RCC 7860 (cell line): ENCODE results near the gene AGPS.

Experiments
- DNase-seq: peaks from one replicate; pipeline ENCODE4 v3.0.0-alpha.2; 2015; ENCODE audit warnings: low spot score
- FAIRE-seq: peaks from 2 replicates; lab custom pipeline; 2012; peaks lifted over from hg19 to GRCh38; lab: Jason Lieb, UNC

The AGPS gene

DNA sequence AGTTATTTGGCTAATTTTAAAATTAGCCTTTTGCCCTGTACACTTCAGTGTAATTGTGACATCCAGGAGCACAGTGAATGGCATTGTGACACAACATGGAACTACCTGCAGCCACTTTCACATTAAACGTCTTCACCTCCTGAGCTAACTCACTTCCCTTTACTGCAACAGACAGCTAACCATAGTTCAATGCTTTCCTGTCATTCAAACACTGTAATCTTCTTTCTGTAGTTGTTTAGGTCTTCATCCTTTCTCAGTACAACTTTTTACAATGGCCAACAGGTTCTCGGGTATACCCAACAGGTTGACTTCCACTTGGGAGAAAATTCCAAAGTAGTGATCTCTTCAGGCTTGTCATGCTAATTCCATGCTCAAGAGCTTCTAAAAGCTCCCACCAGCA is 8.6 kb upstream of the AGPS start:
- DNase-seq (no peak), FAIRE-seq (no peak)

GRCh38 chr2:177385151-177385550 is 7.4 kb upstream of the AGPS start:
- no peak for FAIRE-seq
- DNase-seq = no peak

DNA sequence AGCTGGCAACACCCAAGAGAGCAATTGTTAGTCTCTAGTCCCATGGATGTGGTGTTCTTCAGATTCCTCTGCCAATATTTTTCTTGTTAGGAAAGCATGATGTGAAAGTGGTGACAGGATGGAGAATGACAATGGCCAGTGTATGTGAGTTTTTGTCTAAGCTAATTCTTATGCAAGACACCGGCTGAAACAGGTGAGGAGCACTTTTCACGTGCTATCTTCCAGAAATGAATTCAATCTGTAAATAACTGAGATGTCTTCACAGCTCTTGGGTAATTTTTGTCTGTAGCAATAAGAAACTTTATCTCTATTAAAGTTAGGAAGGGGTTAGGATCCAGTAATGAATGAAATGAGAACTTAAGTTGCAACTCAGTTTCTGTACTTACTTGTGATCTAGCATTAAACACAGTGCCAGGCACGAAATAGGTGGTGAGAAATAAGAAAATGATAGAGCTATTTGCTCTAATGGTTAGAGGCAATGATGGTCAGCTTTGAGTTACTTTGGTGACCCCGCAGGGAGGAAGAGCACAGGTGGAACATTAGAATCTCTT is 676 bp upstream of the AGPS start:
- DNase-seq = no peak
- FAIRE-seq = no peak

- DNase-seq (no peak), FAIRE-seq (no peak)
Observed at GRCh38 chr2:177393203-177393755, 706 bp downstream of the AGPS start.

DNA sequence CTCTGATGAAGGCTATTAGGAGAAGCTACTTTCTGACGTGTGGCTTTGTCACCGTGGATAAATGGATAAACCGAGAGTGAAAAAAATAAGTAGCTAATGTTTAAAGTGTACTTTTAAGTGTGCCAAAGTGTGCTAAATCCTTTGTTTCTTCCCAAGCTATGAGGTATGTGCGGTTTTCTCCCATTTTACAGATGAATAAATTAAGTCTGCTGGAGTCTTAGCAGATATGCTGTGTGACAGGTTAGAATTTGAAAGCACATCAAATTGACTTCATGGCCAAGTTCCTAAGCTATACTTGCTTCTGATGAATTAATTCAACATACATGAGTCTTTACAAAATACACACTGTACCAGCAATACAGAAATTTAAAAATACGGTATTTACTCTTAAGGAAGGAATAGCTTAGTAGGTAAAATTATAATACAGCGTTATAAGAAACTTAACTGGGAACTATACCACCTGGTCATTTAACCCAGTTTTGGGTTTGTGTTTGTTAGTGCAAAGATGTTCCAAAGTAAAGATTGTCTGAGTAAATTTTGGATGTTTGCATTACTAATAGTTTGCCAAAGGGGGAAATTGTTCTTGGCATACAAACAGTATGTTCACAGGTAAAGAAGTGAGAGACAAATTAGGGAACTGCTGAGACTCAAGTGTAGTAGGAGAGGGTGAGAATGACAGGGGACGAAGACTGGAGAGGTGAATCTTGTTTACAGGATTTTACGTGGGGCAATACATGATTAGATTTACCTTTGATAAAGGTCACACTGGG is 1.4 kb downstream of the AGPS start:
- FAIRE-seq = no peak
- DNase-seq = no peak

- no peak for DNase-seq
- no peak for FAIRE-seq
Observed at GRCh38 chr2:177394594-177394973, 2.0 kb downstream of the AGPS start.

- FAIRE-seq (no peak), DNase-seq (no peak)
Observed at GRCh38 chr2:177395351-177396065, 2.9 kb downstream of the AGPS start.

DNA sequence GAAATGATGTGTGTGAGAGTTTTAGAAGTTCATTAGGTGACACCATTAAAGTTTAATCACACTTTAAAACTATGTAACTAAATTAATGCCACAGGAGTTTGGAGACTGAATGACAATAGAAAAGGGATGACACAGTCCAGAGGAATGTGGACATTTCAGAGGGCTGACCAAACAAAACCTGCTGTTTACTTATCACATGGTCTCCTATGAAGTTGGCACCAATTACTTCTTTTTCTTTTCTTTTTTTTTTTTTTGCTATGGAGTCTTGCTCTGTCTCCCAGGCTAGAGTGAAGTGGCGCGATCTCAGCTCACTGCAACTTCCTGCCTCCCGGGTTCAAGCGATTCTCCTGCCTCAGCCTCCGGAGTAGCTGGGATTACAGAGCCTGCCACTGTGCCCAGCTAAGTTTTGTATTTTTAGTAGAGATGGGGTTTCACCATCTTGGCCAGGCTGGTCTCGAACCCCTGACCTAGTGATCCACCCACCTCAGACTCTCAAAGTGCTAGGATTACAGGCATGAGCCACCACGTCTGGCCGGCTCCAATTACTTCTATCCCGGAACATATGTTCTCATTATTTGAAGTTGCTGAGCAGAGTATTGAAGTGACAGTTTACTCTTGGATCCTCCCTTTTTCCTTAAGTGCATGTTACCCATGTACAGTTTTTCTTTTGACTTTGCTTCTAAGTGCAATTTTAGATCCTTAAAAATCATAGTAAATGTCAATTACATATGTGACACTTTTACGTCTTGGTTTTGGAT is 4.3 kb downstream of the AGPS start:
- DNase-seq = peak; percentile 79
- peak; percentile 90 for FAIRE-seq

DNA sequence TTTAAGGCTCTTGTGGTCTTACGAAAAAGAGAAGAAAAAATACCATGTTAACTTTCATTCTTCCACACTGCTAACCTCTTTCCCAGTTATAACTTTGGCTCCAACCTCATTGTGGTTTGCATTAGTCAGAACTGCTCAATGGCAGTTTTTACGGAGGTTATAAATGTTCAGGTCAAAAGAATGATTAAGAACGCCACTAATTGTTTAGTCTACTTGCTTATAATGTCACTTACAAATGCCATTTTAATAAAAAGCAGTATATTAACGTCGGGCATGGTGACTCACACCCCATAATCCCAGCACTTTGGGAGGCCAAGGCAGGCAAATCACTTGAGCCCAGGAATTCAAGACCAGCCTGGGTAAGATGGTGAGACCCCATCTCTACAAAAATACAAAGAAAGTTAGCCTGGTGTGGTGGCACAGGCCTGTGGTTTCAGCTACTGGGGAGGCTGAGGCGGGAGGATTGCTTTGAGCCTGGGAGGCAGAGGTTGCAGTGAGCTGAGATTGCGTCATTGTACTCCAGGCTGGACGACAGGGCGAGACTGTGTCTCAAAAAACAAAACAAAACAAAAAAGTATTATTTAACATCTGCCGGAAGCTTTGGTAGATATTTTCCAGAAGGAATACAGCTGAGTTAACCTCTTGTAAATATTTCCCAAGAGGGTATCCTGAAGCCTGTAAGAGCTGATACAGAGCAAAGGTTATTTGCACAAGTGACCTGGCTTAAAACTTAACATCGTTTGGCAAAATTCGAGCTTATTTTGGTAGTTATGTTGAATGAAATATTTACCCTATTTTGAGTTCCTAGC is 5.1 kb downstream of the AGPS start:
- DNase-seq (peak; percentile 87), FAIRE-seq (peak; percentile 96)

DNA sequence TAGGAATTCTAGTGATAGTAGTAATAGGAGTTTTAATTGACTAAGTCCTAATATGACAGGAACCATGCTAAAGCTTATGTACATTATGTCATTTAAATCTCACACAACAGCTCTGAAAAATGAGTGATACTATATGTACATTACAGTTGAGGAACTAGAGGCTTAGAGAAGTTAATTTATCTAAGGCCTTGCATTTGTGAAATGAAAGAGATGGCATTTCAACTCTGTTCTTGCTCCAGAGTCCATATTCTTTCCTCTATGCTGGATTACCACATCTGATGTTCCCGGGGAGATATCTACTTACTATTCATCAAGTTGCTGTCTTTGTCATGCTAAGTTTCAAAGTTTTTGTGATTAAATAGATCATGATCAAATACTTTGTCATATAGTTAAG is 5.7 kb downstream of the AGPS start:
- FAIRE-seq = no peak
- DNase-seq = no peak

GRCh38 chr2:177398791-177399190 is 6.2 kb downstream of the AGPS start:
- FAIRE-seq = no peak
- no peak for DNase-seq

DNA sequence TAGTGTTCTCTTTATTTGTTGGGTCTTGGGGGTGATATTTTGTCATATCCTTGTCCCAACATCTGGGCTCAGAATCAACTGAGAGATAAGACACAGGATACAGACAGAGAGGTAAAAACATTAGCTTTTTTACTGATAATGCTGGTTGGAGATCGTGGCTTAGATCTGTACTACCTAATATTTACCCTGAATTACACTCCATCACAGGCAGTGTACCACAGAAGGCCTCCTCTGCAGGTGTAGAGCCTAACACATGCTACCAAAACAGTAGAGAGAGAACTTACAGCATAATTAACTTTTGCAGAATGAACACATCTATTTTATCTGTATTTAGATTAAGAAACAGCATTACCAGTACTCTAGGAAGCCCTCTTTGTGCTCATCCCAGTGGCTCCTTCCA is 6.8 kb downstream of the AGPS start:
- no peak for DNase-seq
- FAIRE-seq = no peak

DNA sequence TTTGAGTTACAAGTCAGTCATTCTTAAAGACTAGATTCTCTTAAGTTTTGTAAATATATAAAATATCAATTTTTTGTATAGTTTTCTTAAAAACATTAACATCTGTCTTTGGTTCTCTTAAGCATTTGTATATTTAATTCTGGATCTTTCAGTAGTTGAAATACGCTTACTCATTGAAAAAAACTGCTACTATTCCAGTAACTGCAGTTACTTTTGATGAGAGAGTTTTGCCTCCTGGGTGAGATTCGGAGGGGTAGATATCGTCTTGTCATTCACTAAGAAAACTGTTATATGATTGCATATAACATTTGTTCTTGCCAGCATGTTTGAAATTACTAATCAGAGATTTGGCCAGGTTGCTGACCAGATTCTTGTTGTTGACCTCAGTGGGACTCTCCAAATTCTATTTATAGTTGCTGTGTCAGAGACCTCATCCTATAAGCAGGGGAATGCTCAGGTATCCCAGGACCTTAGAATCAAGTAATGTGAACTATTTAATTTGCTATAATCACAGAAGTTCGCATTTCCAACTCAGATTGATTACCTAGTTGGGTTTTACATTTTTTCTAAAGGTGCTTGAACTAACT is 7.9 kb downstream of the AGPS start:
- FAIRE-seq = peak; percentile 20
- DNase-seq = peak; percentile 19

- no peak for DNase-seq
- no peak for FAIRE-seq
Observed at GRCh38 chr2:177402096-177402495, 9.5 kb downstream of the AGPS start.

GRCh38 chr2:177403838-177404237 is 11.3 kb downstream of the AGPS start:
- no peak for FAIRE-seq

DNA sequence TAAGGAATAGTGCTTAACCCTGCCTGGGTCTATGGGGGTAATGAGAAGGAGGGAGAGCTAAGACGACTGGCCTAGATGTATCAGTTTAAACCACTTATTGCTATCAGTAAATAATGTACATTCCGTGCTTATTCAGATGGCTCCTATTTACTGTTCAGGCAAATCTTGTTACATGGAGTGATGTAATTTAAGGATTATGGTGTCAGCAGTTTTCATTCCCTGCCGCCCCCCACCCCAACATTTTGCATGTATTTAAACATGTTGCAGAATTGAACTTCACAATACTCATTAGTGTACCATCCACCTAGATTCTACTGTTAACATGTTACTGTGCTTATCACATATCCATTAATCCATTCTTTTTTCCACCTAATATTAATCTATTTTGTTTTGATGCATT is 11.7 kb downstream of the AGPS start:
- DNase-seq = no peak
- FAIRE-seq = no peak

More at GRCh38 chr2:177403838-177404237, 11.3 kb downstream of the AGPS start:
- no peak for DNase-seq

DNA sequence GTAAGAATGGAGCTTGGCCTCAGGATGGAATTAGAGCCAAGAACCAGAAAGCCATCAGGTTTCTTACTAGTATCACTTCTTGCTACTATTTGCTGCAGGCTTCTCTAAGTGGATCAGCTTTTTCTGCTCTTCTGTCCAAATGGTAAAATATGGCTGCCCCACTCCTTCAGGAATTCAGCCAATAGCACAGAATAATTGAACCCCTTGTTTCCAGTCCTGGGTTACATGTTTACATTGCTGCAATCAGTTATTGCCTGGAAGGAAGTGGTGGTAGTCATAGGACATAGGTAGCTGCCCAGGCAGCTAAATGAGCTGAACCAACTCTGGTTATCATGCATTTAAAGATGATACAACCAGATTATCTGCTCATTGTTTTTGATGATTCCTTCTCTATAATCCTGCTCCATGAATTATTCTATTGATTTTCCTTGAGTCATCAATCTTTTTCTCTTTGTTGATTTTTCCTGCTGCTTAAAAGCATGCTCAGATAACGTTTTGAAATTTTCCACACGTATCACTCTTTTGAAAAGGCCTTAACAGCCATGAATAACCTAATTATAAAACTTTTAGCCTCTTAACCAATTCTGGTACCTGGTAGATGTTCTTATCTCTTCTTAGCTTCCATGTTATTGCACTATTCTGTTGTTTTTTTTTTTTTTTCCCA is 12.6 kb downstream of the AGPS start:
- no peak for FAIRE-seq
- no peak for DNase-seq

GRCh38 chr2:177406182-177406581 is 13.6 kb downstream of the AGPS start:
- no peak for FAIRE-seq
- DNase-seq = no peak

DNA sequence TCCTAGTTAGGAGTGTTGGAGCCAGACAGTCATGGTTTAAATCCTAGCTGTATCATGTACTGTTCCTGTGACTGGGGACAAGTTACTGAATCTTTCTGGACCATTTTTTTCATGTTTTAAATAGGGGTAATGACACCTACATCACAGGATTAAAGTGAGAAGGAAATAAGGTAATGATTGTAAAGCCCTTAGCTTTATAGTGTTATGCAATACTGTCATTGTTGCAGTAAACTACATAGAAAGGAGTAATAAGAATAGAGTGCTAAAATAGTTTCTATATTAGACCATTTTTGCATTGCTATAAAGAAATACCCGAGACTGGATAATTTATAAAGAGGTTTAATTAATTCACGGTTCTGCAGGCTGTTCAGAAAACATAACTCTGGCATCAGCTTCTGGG is 14.5 kb downstream of the AGPS start:
- DNase-seq = no peak
- no peak for FAIRE-seq
